ENCODE measurements around the gene RAB11B. TPM values are rescaled to one million over a fixed set of nuclear protein-coding genes. Genes with fewer than 3 reads are reported as not detected.

Gene RAB11B
- total RNA-seq, 1 experiment from 2014 or later: 140 TPM

- TF ChIP-seq, protein P1, sequence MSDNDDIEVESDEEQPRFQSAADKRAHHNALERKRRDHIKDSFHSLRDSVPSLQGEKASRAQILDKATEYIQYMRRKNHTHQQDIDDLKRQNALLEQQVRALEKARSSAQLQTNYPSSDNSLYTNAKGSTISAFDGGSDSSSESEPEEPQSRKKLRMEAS (IDR thresholded peaks at IDR 0.05): peak; percentile 86
- TF ChIP-seq POLR2A (IDR thresholded peaks at IDR 0.05; ENCODE audit: borderline replicate concordance, extremely low read depth, insufficient read depth, insufficient read length): peak; percentile 94
- no peak for TF ChIP-seq ELF1 (IDR thresholded peaks at IDR 0.05; ENCODE audit: borderline replicate concordance, low read depth)
- TF ChIP-seq TCF7L2 (IDR thresholded peaks at IDR 0.05; ENCODE audit: borderline replicate concordance, extremely low read depth, insufficient read depth, insufficient read length): no peak
- TF ChIP-seq RAD21 (IDR thresholded peaks at IDR 0.05; ENCODE audit: low read depth): no peak
Measured at GRCh38 chr19:8444677-8445487, 54.7 kb downstream of the RAB11B start, which contains the start of gene HNRNPM (continued).

GRCh38 chr19:8445488-8446001 is 55.4 kb downstream of the RAB11B start:
- Histone ChIP-seq H4K20me1 (ENCODE audit: insufficient read depth) (peaks cover 30% of the 10 kb centered on the region; the same call in 1 of the 2 replicates), H3K4me2 (ENCODE audit: low read length) (peak overlapping the region; percentile 71), H3K9me2 (ENCODE audit: insufficient read depth) (no peaks in the 10 kb centered on the region), H3K9me3 (ENCODE audit: control insufficient read depth in 1 of 2, insufficient read depth in 1 of 2, low read depth in 1 of 2, low read length in 2 of 2) (no peaks in the 10 kb centered on the region), H3K4me3 (replicated peaks in 1 of 2; ENCODE audit: low read depth in 1 of 2, low read length in 2 of 2) (peak overlapping the region; percentile 65 to 78), H2AFZ (ENCODE audit: low read depth, low read length, poor library complexity, severe bottlenecking) (no peak overlapping the region), H3K79me2 (ENCODE audit: insufficient read depth, low read length) (peaks cover 58% of the 10 kb centered on the region), H3K36me3 (ENCODE audit: control insufficient read depth in 1 of 2, insufficient read depth in 2 of 2, low read length in 2 of 2) (peaks cover 18 to 19% of the 10 kb centered on the region in 2 experiments), H3K27ac (ENCODE audit: low read depth, low read length) (peak overlapping the region; percentile 98), H3K9ac (ENCODE audit: low read length) (peak overlapping the region; percentile 99), H3K4me1 (ENCODE audit: control insufficient read depth in 1 of 2, insufficient read depth in 2 of 2, low read length in 2 of 2) (peaks cover 22 to 51% of the 10 kb centered on the region in 2 experiments), H3K27me3 (ENCODE audit: insufficient read depth, low read length) (no peaks in the 10 kb centered on the region)
- DNase-seq (ENCODE audit: low read depth, low spot score) (no peak), ATAC-seq (peak; percentile 16)
- TF ChIP-seq ZFX (IDR thresholded peaks at IDR 0.05) (0 out of 2 replicates have a peak, but pooled peaks have one; percentile 6), SP1 (IDR thresholded peaks at IDR 0.05; ENCODE audit: low read depth) (no peak), RAD21 (IDR thresholded peaks at IDR 0.05; ENCODE audit: low read depth) (no peak)
- RAD21 ChIA-PET (ENCODE audit: low non-redundant PET in 1 of 2, low total read pairs in 2 of 2, uncharacterized antibody in 2 of 2, unreplicated experiment in 2 of 2): no interaction called here
- intact Hi-C loops (cut with micrococcal nuclease): loop anchor here (10.0 kb wide), 1 partner anchor 91 kb away; no protein-coding TSS in a partner anchor
- BruUV-seq (replicated peaks): no TSS peak
- CTCF ChIA-PET: interaction anchor here (1.1 kb wide), 1 partner anchor 91 kb away, joined by 3 read pairs; no protein-coding TSS in a partner anchor
- POLR2A ChIA-PET: interaction anchor here (1.0 kb wide), 1 partner anchor 10 kb away, joined by 3 read pairs; no protein-coding TSS in a partner anchor
